Gastroesophageal sphincter (tissue), 3 donors: ENCODE measurements around the gene COX14.

Experiments used
- CTCF ChIP-seq, 4 experiments: fragments of 200-600 bp in 2 of 4; fragments of 450-650 bp in 2 of 4; sonication (generic) in 1 of 4; IDR thresholded peaks; one replicate each; pipeline ENCODE4 v1.5.1; 2017 to 2019; ENCODE audit warnings: antibody characterized with exemption in 4 of 4, mild to moderate bottlenecking in 2 of 4, moderate library complexity in 2 of 4
- EP300 ChIP-seq: sonication (generic); formaldehyde crosslinking; IDR thresholded peaks from one replicate; pipeline ENCODE4 v1.6.1; 2017; ENCODE audit warnings: antibody characterized with exemption, mild to moderate bottlenecking
- POLR2A ChIP-seq, 2 donors: fragments of 450-650 bp; IDR thresholded peaks; one replicate each; pipeline ENCODE4 v1.6.1; 2017; ENCODE audit warnings: antibody characterized with exemption in 2 of 2, mild to moderate bottlenecking in 2 of 2, moderate library complexity in 1 of 2
- POLR2AphosphoS5 ChIP-seq: sonication (generic); formaldehyde crosslinking; IDR thresholded peaks from one replicate; pipeline ENCODE4 v1.6.1; 2017; ENCODE audit warnings: antibody characterized with exemption

- TF ChIP-seq CTCF (IDR thresholded peaks at IDR 0.05) = no peak
- no peak for TF ChIP-seq POLR2AphosphoS5
- TF ChIP-seq EP300 = no peak
- TF ChIP-seq POLR2A (IDR thresholded peaks at IDR 0.05) = no peak
These were observed 33.8 kb upstream of the COX14 start for GRCh38 chr12:50078281-50078680.
